Measurements from ENCODE around the gene ANXA8.
"Not testable (repeated sequence)": the region's sequence is repeated elsewhere in the genome, so short reads cannot be mapped to it uniquely, and the experiment has no call there.

ANXA8 gene

GRCh38 chr10:47484786-47485185, 871 bp upstream of the ANXA8 start:
- H3K27me3 ChIP-seq (replicated peaks in 2 of 5; ENCODE audit: control insufficient read depth in 4 of 5, insufficient read depth in 5 of 5, low read length in 4 of 5); H3K9me3 ChIP-seq (ENCODE audit: control extremely low read depth in 1 of 5, control insufficient read depth in 4 of 5, insufficient read depth in 2 of 5, low read depth in 1 of 5, low read length in 4 of 5); DNase-seq; H3K4me1 ChIP-seq (ENCODE audit: control extremely low read depth in 1 of 4, control insufficient read depth in 4 of 4, insufficient read depth in 4 of 4, low read length in 3 of 4); H3K4me3 ChIP-seq (ENCODE audit: control insufficient read depth in 1 of 7, extremely low read depth in 1 of 7, insufficient read depth in 4 of 7, low read depth in 2 of 7, low read length in 6 of 7); H3K36me3 ChIP-seq (ENCODE audit: control insufficient read depth in 4 of 4, insufficient read depth in 4 of 4, low read length in 3 of 4); CTCF ChIA-PET; H3K27ac ChIP-seq (ENCODE audit: insufficient read depth in 1 of 2, low read depth in 1 of 2, low read length in 2 of 2, poor library complexity in 1 of 2, severe bottlenecking in 2 of 2): not testable (repeated sequence)
- POLR2A ChIA-PET, result interaction anchor here (0.7 kb wide), 1 partner anchor 1130 kb away, joined by 3 read pairs; no protein-coding TSS in a partner anchor
- 100% methylated on average over 1 of the region's 11 CpGs for WGBS (ENCODE audit: insufficient coverage)

- H3K27me3 ChIP-seq (replicated peaks in 2 of 5; ENCODE audit: control insufficient read depth in 4 of 5, insufficient read depth in 5 of 5, low read length in 4 of 5); CTCF ChIA-PET; H3K9me3 ChIP-seq (ENCODE audit: control extremely low read depth in 1 of 5, control insufficient read depth in 4 of 5, insufficient read depth in 2 of 5, low read depth in 1 of 5, low read length in 4 of 5); H3K4me3 ChIP-seq (ENCODE audit: control insufficient read depth in 1 of 7, extremely low read depth in 1 of 7, insufficient read depth in 4 of 7, low read depth in 2 of 7, low read length in 6 of 7); POLR2A ChIA-PET; DNase-seq; H3K36me3 ChIP-seq (ENCODE audit: control insufficient read depth in 4 of 4, insufficient read depth in 4 of 4, low read length in 3 of 4); H3K27ac ChIP-seq (ENCODE audit: insufficient read depth in 1 of 2, low read depth in 1 of 2, low read length in 2 of 2, poor library complexity in 1 of 2, severe bottlenecking in 2 of 2); H3K4me1 ChIP-seq (ENCODE audit: control extremely low read depth in 1 of 4, control insufficient read depth in 4 of 4, insufficient read depth in 4 of 4, low read length in 3 of 4): not testable (repeated sequence)
- no CpG with 5 or more reads among the region's 1 CpG for WGBS (ENCODE audit: insufficient coverage)
Observed at GRCh38 chr10:47482367-47482766, 1.5 kb downstream of the ANXA8 start.

- H3K4me3 ChIP-seq (ENCODE audit: control insufficient read depth in 1 of 7, extremely low read depth in 1 of 7, insufficient read depth in 4 of 7, low read depth in 2 of 7, low read length in 6 of 7); H3K36me3 ChIP-seq (ENCODE audit: control insufficient read depth in 4 of 4, insufficient read depth in 4 of 4, low read length in 3 of 4); CTCF ChIA-PET; POLR2A ChIA-PET; H3K9me3 ChIP-seq (ENCODE audit: control extremely low read depth in 1 of 5, control insufficient read depth in 4 of 5, insufficient read depth in 2 of 5, low read depth in 1 of 5, low read length in 4 of 5); H3K27ac ChIP-seq (ENCODE audit: insufficient read depth in 1 of 2, low read depth in 1 of 2, low read length in 2 of 2, poor library complexity in 1 of 2, severe bottlenecking in 2 of 2); DNase-seq; H3K4me1 ChIP-seq (ENCODE audit: control extremely low read depth in 1 of 4, control insufficient read depth in 4 of 4, insufficient read depth in 4 of 4, low read length in 3 of 4); H3K27me3 ChIP-seq (replicated peaks in 2 of 5; ENCODE audit: control insufficient read depth in 4 of 5, insufficient read depth in 5 of 5, low read length in 4 of 5): not testable (repeated sequence)
- 100% methylated on average over 2 of the region's 6 CpGs for WGBS (ENCODE audit: insufficient coverage)
Observed at GRCh38 chr10:47481768-47482181, 2.1 kb downstream of the ANXA8 start.

GRCh38 chr10:47481182-47481766, 2.6 kb downstream of the ANXA8 start:
- CTCF ChIA-PET; H3K27me3 ChIP-seq (replicated peaks in 2 of 5; ENCODE audit: control insufficient read depth in 4 of 5, insufficient read depth in 5 of 5, low read length in 4 of 5); POLR2A ChIA-PET; DNase-seq; H3K4me1 ChIP-seq (ENCODE audit: control extremely low read depth in 1 of 4, control insufficient read depth in 4 of 4, insufficient read depth in 4 of 4, low read length in 3 of 4); H3K4me3 ChIP-seq (ENCODE audit: control insufficient read depth in 1 of 7, extremely low read depth in 1 of 7, insufficient read depth in 4 of 7, low read depth in 2 of 7, low read length in 6 of 7); H3K36me3 ChIP-seq (ENCODE audit: control insufficient read depth in 4 of 4, insufficient read depth in 4 of 4, low read length in 3 of 4); H3K9me3 ChIP-seq (ENCODE audit: control extremely low read depth in 1 of 5, control insufficient read depth in 4 of 5, insufficient read depth in 2 of 5, low read depth in 1 of 5, low read length in 4 of 5); H3K27ac ChIP-seq (ENCODE audit: insufficient read depth in 1 of 2, low read depth in 1 of 2, low read length in 2 of 2, poor library complexity in 1 of 2, severe bottlenecking in 2 of 2): not testable (repeated sequence)
- no CpG with 5 or more reads among the region's 10 CpGs for WGBS (ENCODE audit: insufficient coverage)

- WGBS (ENCODE audit: insufficient coverage), result no CpG with 5 or more reads among the region's 3 CpGs
- POLR2A ChIA-PET; H3K4me3 ChIP-seq (ENCODE audit: control insufficient read depth in 1 of 7, extremely low read depth in 1 of 7, insufficient read depth in 4 of 7, low read depth in 2 of 7, low read length in 6 of 7); H3K27me3 ChIP-seq (replicated peaks in 2 of 5; ENCODE audit: control insufficient read depth in 4 of 5, insufficient read depth in 5 of 5, low read length in 4 of 5); DNase-seq; H3K9me3 ChIP-seq (ENCODE audit: control extremely low read depth in 1 of 5, control insufficient read depth in 4 of 5, insufficient read depth in 2 of 5, low read depth in 1 of 5, low read length in 4 of 5); H3K36me3 ChIP-seq (ENCODE audit: control insufficient read depth in 4 of 4, insufficient read depth in 4 of 4, low read length in 3 of 4); CTCF ChIA-PET; H3K4me1 ChIP-seq (ENCODE audit: control extremely low read depth in 1 of 4, control insufficient read depth in 4 of 4, insufficient read depth in 4 of 4, low read length in 3 of 4); H3K27ac ChIP-seq (ENCODE audit: insufficient read depth in 1 of 2, low read depth in 1 of 2, low read length in 2 of 2, poor library complexity in 1 of 2, severe bottlenecking in 2 of 2): not testable (repeated sequence)
Observed at GRCh38 chr10:47480133-47480532, 3.8 kb downstream of the ANXA8 start.

GRCh38 chr10:47478114-47478513, 5.8 kb downstream of the ANXA8 start:
- H3K27me3 ChIP-seq (replicated peaks in 2 of 5; ENCODE audit: control insufficient read depth in 4 of 5, insufficient read depth in 5 of 5, low read length in 4 of 5); H3K27ac ChIP-seq (ENCODE audit: insufficient read depth in 1 of 2, low read depth in 1 of 2, low read length in 2 of 2, poor library complexity in 1 of 2, severe bottlenecking in 2 of 2); H3K36me3 ChIP-seq (ENCODE audit: control insufficient read depth in 4 of 4, insufficient read depth in 4 of 4, low read length in 3 of 4); POLR2A ChIA-PET; CTCF ChIA-PET; H3K9me3 ChIP-seq (ENCODE audit: control extremely low read depth in 1 of 5, control insufficient read depth in 4 of 5, insufficient read depth in 2 of 5, low read depth in 1 of 5, low read length in 4 of 5); DNase-seq; H3K4me1 ChIP-seq (ENCODE audit: control extremely low read depth in 1 of 4, control insufficient read depth in 4 of 4, insufficient read depth in 4 of 4, low read length in 3 of 4); H3K4me3 ChIP-seq (ENCODE audit: control insufficient read depth in 1 of 7, extremely low read depth in 1 of 7, insufficient read depth in 4 of 7, low read depth in 2 of 7, low read length in 6 of 7): not testable (repeated sequence)
- no CpG with 5 or more reads among the region's 5 CpGs for WGBS (ENCODE audit: insufficient coverage)

GRCh38 chr10:47477078-47477477, 6.8 kb downstream of the ANXA8 start:
- H3K9me3 ChIP-seq (ENCODE audit: control extremely low read depth in 1 of 5, control insufficient read depth in 4 of 5, insufficient read depth in 2 of 5, low read depth in 1 of 5, low read length in 4 of 5); H3K4me1 ChIP-seq (ENCODE audit: control extremely low read depth in 1 of 4, control insufficient read depth in 4 of 4, insufficient read depth in 4 of 4, low read length in 3 of 4); POLR2A ChIA-PET; H3K36me3 ChIP-seq (ENCODE audit: control insufficient read depth in 4 of 4, insufficient read depth in 4 of 4, low read length in 3 of 4); H3K4me3 ChIP-seq (ENCODE audit: control insufficient read depth in 1 of 7, extremely low read depth in 1 of 7, insufficient read depth in 4 of 7, low read depth in 2 of 7, low read length in 6 of 7); H3K27me3 ChIP-seq (replicated peaks in 2 of 5; ENCODE audit: control insufficient read depth in 4 of 5, insufficient read depth in 5 of 5, low read length in 4 of 5); CTCF ChIA-PET; DNase-seq; H3K27ac ChIP-seq (ENCODE audit: insufficient read depth in 1 of 2, low read depth in 1 of 2, low read length in 2 of 2, poor library complexity in 1 of 2, severe bottlenecking in 2 of 2): not testable (repeated sequence)
- WGBS (ENCODE audit: insufficient coverage), result no CpG with 5 or more reads among the region's 11 CpGs
